ENCODE data around the gene SYK. TPM values are rescaled to one million over a fixed set of nuclear protein-coding genes. Genes with fewer than 3 reads are reported as not detected.

Gene SYK
- total RNA-seq, 1 donor from 2014 or later, result 0.16 TPM

GRCh38 chr9:90855208-90855902 is 53.7 kb downstream of the SYK start:
- intact Hi-C loops (cut with micrococcal nuclease), result no loop called here
- Mint-ChIP-seq H3K27ac (no peak overlapping the region), H3K9me3 (no peaks in the 10 kb centered on the region), H3K36me3 (ENCODE audit: low read depth) (no peaks in the 10 kb centered on the region), H3K4me1 (no peaks in the 10 kb centered on the region), H3K27me3 (peaks cover 19% of the 10 kb centered on the region), H3K4me3 (no peak overlapping the region)
- DNase-seq, result no peak

GRCh38 chr9:90857091-90857490 is 55.5 kb downstream of the SYK start:
- intact Hi-C loops (cut with micrococcal nuclease), result no loop called here
- no peaks in the 10 kb centered on the region for H3K4me1 Mint-ChIP-seq
- no peak overlapping the region for H3K4me3 Mint-ChIP-seq
- H3K27me3 Mint-ChIP-seq, result peaks cover 19% of the 10 kb centered on the region
- DNase-seq, result no peak
- H3K27ac Mint-ChIP-seq, result no peak overlapping the region
- H3K36me3 Mint-ChIP-seq (ENCODE audit: low read depth), result no peaks in the 10 kb centered on the region
- H3K9me3 Mint-ChIP-seq, result no peaks in the 10 kb centered on the region

GRCh38 chr9:90857855-90858254 is 56.2 kb downstream of the SYK start:
- no peak overlapping the region for H3K4me3 Mint-ChIP-seq
- H3K36me3 Mint-ChIP-seq (ENCODE audit: low read depth), result no peaks in the 10 kb centered on the region
- no peaks in the 10 kb centered on the region for H3K4me1 Mint-ChIP-seq
- intact Hi-C loops (cut with micrococcal nuclease), result no loop called here
- H3K9me3 Mint-ChIP-seq, result no peaks in the 10 kb centered on the region
- H3K27me3 Mint-ChIP-seq, result peaks cover 19% of the 10 kb centered on the region
- no peak for DNase-seq
- H3K27ac Mint-ChIP-seq, result no peak overlapping the region

- H3K9me3 Mint-ChIP-seq, result no peaks in the 10 kb centered on the region
- peaks cover 19% of the 10 kb centered on the region for H3K27me3 Mint-ChIP-seq
- intact Hi-C loops (cut with micrococcal nuclease), result no loop called here
- H3K4me3 Mint-ChIP-seq, result no peak overlapping the region
- DNase-seq, result no peak
- no peaks in the 10 kb centered on the region for H3K36me3 Mint-ChIP-seq (ENCODE audit: low read depth)
- H3K27ac Mint-ChIP-seq, result no peak overlapping the region
- H3K4me1 Mint-ChIP-seq, result no peaks in the 10 kb centered on the region
These were observed 56.9 kb downstream of the SYK start for GRCh38 chr9:90858457-90858901.

GRCh38 chr9:90860382-90860781 is 58.8 kb downstream of the SYK start:
- Mint-ChIP-seq H3K4me1 (peaks cover 11% of the 10 kb centered on the region), H3K4me3 (no peak overlapping the region), H3K27me3 (peaks cover 19% of the 10 kb centered on the region), H3K9me3 (no peaks in the 10 kb centered on the region), H3K36me3 (ENCODE audit: low read depth) (no peaks in the 10 kb centered on the region), H3K27ac (no peak overlapping the region)
- no peak for DNase-seq
- intact Hi-C loops (cut with micrococcal nuclease), result no loop called here

GRCh38 chr9:90860826-90861225 is 59.2 kb downstream of the SYK start:
- Mint-ChIP-seq H3K4me1 (peaks cover 11% of the 10 kb centered on the region), H3K36me3 (ENCODE audit: low read depth) (no peaks in the 10 kb centered on the region), H3K4me3 (no peak overlapping the region), H3K27ac (no peak overlapping the region), H3K27me3 (peaks cover 17% of the 10 kb centered on the region), H3K9me3 (no peaks in the 10 kb centered on the region)
- intact Hi-C loops (cut with micrococcal nuclease), result no loop called here
- DNase-seq, result no peak

GRCh38 chr9:90861380-90861779 is 59.8 kb downstream of the SYK start:
- no peaks in the 10 kb centered on the region for H3K36me3 Mint-ChIP-seq (ENCODE audit: low read depth)
- peaks cover 14% of the 10 kb centered on the region for H3K27me3 Mint-ChIP-seq
- peaks cover 11% of the 10 kb centered on the region for H3K4me1 Mint-ChIP-seq
- intact Hi-C loops (cut with micrococcal nuclease), result no loop called here
- no peak overlapping the region for H3K4me3 Mint-ChIP-seq
- DNase-seq, result no peak
- no peak overlapping the region for H3K27ac Mint-ChIP-seq
- no peaks in the 10 kb centered on the region for H3K9me3 Mint-ChIP-seq

GRCh38 chr9:90861826-90862740 is 60.5 kb downstream of the SYK start:
- no peak for DNase-seq
- H3K27ac Mint-ChIP-seq, result no peak overlapping the region
- H3K27me3 Mint-ChIP-seq, result peaks cover 10% of the 10 kb centered on the region
- H3K9me3 Mint-ChIP-seq, result no peaks in the 10 kb centered on the region
- H3K4me3 Mint-ChIP-seq, result no peak overlapping the region
- intact Hi-C loops (cut with micrococcal nuclease), result no loop called here
- H3K36me3 Mint-ChIP-seq (ENCODE audit: low read depth), result no peaks in the 10 kb centered on the region
- H3K4me1 Mint-ChIP-seq, result peaks cover 11% of the 10 kb centered on the region

GRCh38 chr9:90864779-90865178 is 63.2 kb downstream of the SYK start:
- peaks cover 6% of the 10 kb centered on the region for H3K27me3 Mint-ChIP-seq
- no peak overlapping the region for H3K27ac Mint-ChIP-seq
- no peaks in the 10 kb centered on the region for H3K9me3 Mint-ChIP-seq
- intact Hi-C loops (cut with micrococcal nuclease), result no loop called here
- H3K36me3 Mint-ChIP-seq (ENCODE audit: low read depth), result no peaks in the 10 kb centered on the region
- no peak overlapping the region for H3K4me3 Mint-ChIP-seq
- no peak for DNase-seq
- peaks cover 11% of the 10 kb centered on the region for H3K4me1 Mint-ChIP-seq

GRCh38 chr9:90867101-90867500 is 65.5 kb downstream of the SYK start:
- Mint-ChIP-seq H3K36me3 (ENCODE audit: low read depth) (no peaks in the 10 kb centered on the region), H3K27me3 (peaks cover 10% of the 10 kb centered on the region), H3K9me3 (no peaks in the 10 kb centered on the region), H3K27ac (no peak overlapping the region), H3K4me1 (peaks cover 11% of the 10 kb centered on the region), H3K4me3 (no peak overlapping the region)
- DNase-seq, result no peak
- intact Hi-C loops (cut with micrococcal nuclease), result no loop called here

GRCh38 chr9:90868555-90868954 is 66.9 kb downstream of the SYK start:
- Mint-ChIP-seq H3K4me3 (no peak overlapping the region), H3K9me3 (no peaks in the 10 kb centered on the region), H3K27ac (no peak overlapping the region), H3K27me3 (peaks cover 13% of the 10 kb centered on the region), H3K4me1 (peaks cover 11% of the 10 kb centered on the region), H3K36me3 (ENCODE audit: low read depth) (no peaks in the 10 kb centered on the region)
- intact Hi-C loops (cut with micrococcal nuclease), result no loop called here
- DNase-seq, result no peak

- H3K27ac Mint-ChIP-seq, result no peak overlapping the region
- intact Hi-C loops (cut with micrococcal nuclease), result no loop called here
These were observed 67.7 kb downstream of the SYK start for GRCh38 chr9:90869361-90869760.

GRCh38 chr9:90870621-90871326 is 69.2 kb downstream of the SYK start:
- peak; percentile 79 for DNase-seq
- no peak overlapping the region for H3K4me3 Mint-ChIP-seq

More at GRCh38 chr9:90869361-90869760, 67.7 kb downstream of the SYK start:
- no peaks in the 10 kb centered on the region for H3K36me3 Mint-ChIP-seq (ENCODE audit: low read depth)
- peaks cover 9% of the 10 kb centered on the region for H3K4me1 Mint-ChIP-seq
- no peaks in the 10 kb centered on the region for H3K9me3 Mint-ChIP-seq
- no peak for DNase-seq
- H3K4me3 Mint-ChIP-seq, result no peak overlapping the region
- peaks cover 13% of the 10 kb centered on the region for H3K27me3 Mint-ChIP-seq

More at GRCh38 chr9:90870621-90871326, 69.2 kb downstream of the SYK start:
- Mint-ChIP-seq H3K9me3 (no peaks in the 10 kb centered on the region), H3K4me1 (no peaks in the 10 kb centered on the region), H3K27ac (no peak overlapping the region), H3K36me3 (ENCODE audit: low read depth) (no peaks in the 10 kb centered on the region), H3K27me3 (peaks cover 13% of the 10 kb centered on the region)
- intact Hi-C loops (cut with micrococcal nuclease), result loop anchor here (5.0 kb wide), 3 partner anchors 648 to 1293 kb away; no protein-coding TSS in a partner anchor

Data from activated CD4-positive, alpha-beta T cell treated with anti-CD3 and anti-CD28 coated beads, Interleukin-2, amount 10 ng/mL, durations not matched to agents 24 days and 14 days (primary cell).